PC-9 (cell line): ENCODE measurements around the gene CRISPLD2. TPM values are rescaled to one million over a fixed set of nuclear protein-coding genes. Genes with fewer than 3 reads are reported as not detected.

Source experiments
- BruUV-seq: library from RNA; stranded (reverse); fragments of 400-500 nt; replicated peaks from 2 replicates; lab custom pipeline; 2021; lab: Mats Ljungman, UMichigan
- CTCF ChIA-PET: fragments of 300-600 bp; sonication (Branson Sonifier 250); formaldehyde crosslinking; loops from one replicate; lab custom pipeline; 2022; ENCODE audit warnings: antibody characterized with exemption; lab: Charles Lee
- POLR2A ChIA-PET: fragments of 300-600 bp; sonication (Branson Sonifier 250); formaldehyde crosslinking; loops from one replicate; lab custom pipeline; 2022; ENCODE audit warnings: antibody characterized with exemption; ENCODE audit not compliant: unreplicated experiment; lab: Charles Lee
- DNase-seq, 2 experiments: peaks; one replicate each; pipeline versions ENCODE4 v3.0.0 to v3.0.0-alpha.2; 2015 to 2022; ENCODE audit warnings: mixed read lengths in 1 of 2
- H2AFZ ChIP-seq: fragments of 200-600 bp; sonication (generic); 2 replicates; pipeline ENCODE4 v1.8.1; 2017; ENCODE audit warnings: antibody characterized with exemption
- H3F3A ChIP-seq: fragments of 200-600 bp; sonication (generic); 2 replicates; pipeline ENCODE4 v1.8.1; 2017; ENCODE audit warnings: antibody characterized with exemption, mild to moderate bottlenecking, low read depth; ENCODE audit not compliant: insufficient read depth
- H3K27ac ChIP-seq: fragments of 200-600 bp; sonication (generic); 2 replicates; pipeline ENCODE4 v1.6.1; 2016; ENCODE audit warnings: mixed run types
- H3K27me3 ChIP-seq: fragments of 200-600 bp; sonication (generic); 2 replicates; pipeline ENCODE4 v1.6.1; 2016; ENCODE audit warnings: low read depth, mixed run types; ENCODE audit not compliant: insufficient read depth
- H3K36me3 ChIP-seq: fragments of 200-600 bp; sonication (generic); 2 replicates; pipeline ENCODE4 v1.6.1; 2016; ENCODE audit warnings: low read depth, mixed run types
- H3K4me1 ChIP-seq: fragments of 200-600 bp; sonication (generic); replicated peaks from 2 replicates; pipeline ENCODE4 v1.6.1; 2016; ENCODE audit warnings: mixed run types; ENCODE audit not compliant: insufficient read depth
- H3K4me2 ChIP-seq: fragments of 200-600 bp; sonication (generic); 2 replicates; pipeline ENCODE4 v1.6.1; 2017; ENCODE audit warnings: mixed run types
- H3K4me3 ChIP-seq: fragments of 200-600 bp; sonication (generic); 2 replicates; pipeline ENCODE4 v1.6.1; 2016; ENCODE audit warnings: mixed run types
- H3K79me2 ChIP-seq: fragments of 200-600 bp; sonication (generic); 2 replicates; pipeline ENCODE4 v1.6.1; 2017; ENCODE audit warnings: low read depth, mixed run types
- H3K9me2 ChIP-seq: fragments of 200-600 bp; sonication (generic); 2 replicates; pipeline ENCODE4 v1.8.1; 2017; ENCODE audit warnings: mild to moderate bottlenecking; ENCODE audit not compliant: insufficient read depth
- H3K9me3 ChIP-seq: fragments of 200-600 bp; sonication (generic); 2 replicates; pipeline ENCODE4 v1.8.1; 2016; ENCODE audit warnings: low read depth; ENCODE audit not compliant: insufficient read depth
- H4K20me1 ChIP-seq: fragments of 200-600 bp; sonication (generic); 2 replicates; pipeline ENCODE4 v1.8.1; 2017; ENCODE audit not compliant: insufficient read depth
- CTCF ChIP-seq: fragments of 200-600 bp; sonication (generic); conservative IDR thresholded peaks from 2 replicates; pipeline ENCODE4 v1.6.1; 2017; ENCODE audit warnings: mixed run types, antibody characterized with exemption, mild to moderate bottlenecking, moderate library complexity
- EZH2 ChIP-seq: fragments of 200-600 bp; sonication (generic); IDR thresholded peaks from 2 replicates; pipeline ENCODE4 v1.8.0; 2017; ENCODE audit warnings: antibody characterized with exemption, low read depth
- intact Hi-C: fragments of 100-400 bp; cut with micrococcal nuclease; formaldehyde crosslinking; loops from one replicate; pipeline ENCODE4 v1.10.0; 2022; ENCODE audit not compliant: unreplicated experiment
- total RNA-seq: library from RNA; stranded (reverse); gene quantifications from 2 replicates; pipeline ENCODE4 v1.2.3, GENCODE V29; 2021

Gene CRISPLD2
- total RNA-seq, 1 experiment from 2014 or later = 18.6 TPM

GRCh38 chr16:84843149-84844048 is 23.6 kb downstream of the CRISPLD2 start:
- no peak overlapping the region for H3K4me3 ChIP-seq
- BruUV-seq = TSS peak; percentile 61
- H2AFZ ChIP-seq = no peak overlapping the region
- H3K27me3 ChIP-seq = no peaks in the 10 kb centered on the region
- TF ChIP-seq EZH2 (no peak), CTCF (no peak)
- no peak overlapping the region for H3K27ac ChIP-seq
- H3K4me1 ChIP-seq = peaks cover 45% of the 10 kb centered on the region
- H3K79me2 ChIP-seq = no peaks in the 10 kb centered on the region
- H3K9me2 ChIP-seq = no peaks in the 10 kb centered on the region
- ChIA-PET CTCF (interaction anchor here (0.6 kb wide), 1 partner anchor 707 kb away, joined by 3 read pairs; no protein-coding TSS in a partner anchor), POLR2A (no interaction called here)
- DNase-seq = no peak
- H3K9me3 ChIP-seq = no peaks in the 10 kb centered on the region
- no peaks in the 10 kb centered on the region for H3K36me3 ChIP-seq
- intact Hi-C loops = loop anchor here (2.0 kb wide), 1 partner anchor 37 kb away; no protein-coding TSS in a partner anchor
- H4K20me1 ChIP-seq = no peaks in the 10 kb centered on the region
- H3F3A ChIP-seq = peaks cover 34% of the 10 kb centered on the region
- H3K4me2 ChIP-seq = no peak overlapping the region

- Histone ChIP-seq H3K4me1 (peaks cover 41% of the 10 kb centered on the region), H2AFZ (no peak overlapping the region), H3K9me3 (no peaks in the 10 kb centered on the region), H3K79me2 (no peaks in the 10 kb centered on the region), H3K4me3 (no peak overlapping the region), H3K27me3 (no peaks in the 10 kb centered on the region), H3K9me2 (no peaks in the 10 kb centered on the region), H3F3A (peaks cover 28% of the 10 kb centered on the region), H3K36me3 (no peaks in the 10 kb centered on the region), H4K20me1 (no peaks in the 10 kb centered on the region), H3K4me2 (no peak overlapping the region), H3K27ac (no peak overlapping the region)
- no peak for DNase-seq
- TF ChIP-seq EZH2 (no peak), CTCF (no peak)
- CTCF ChIA-PET = no interaction called here
- POLR2A ChIA-PET = no interaction called here
- no TSS peak for BruUV-seq
- intact Hi-C loops = no loop called here
Measured at GRCh38 chr16:84844049-84844350, 24.2 kb downstream of the CRISPLD2 start.

- Histone ChIP-seq H3K27me3 (no peaks in the 10 kb centered on the region), H3K4me1 (peaks cover 33% of the 10 kb centered on the region), H3F3A (peaks cover 23% of the 10 kb centered on the region), H3K27ac (no peak overlapping the region), H3K4me3 (no peak overlapping the region), H3K9me2 (no peaks in the 10 kb centered on the region), H3K9me3 (no peaks in the 10 kb centered on the region), H4K20me1 (no peaks in the 10 kb centered on the region), H3K79me2 (no peaks in the 10 kb centered on the region), H3K4me2 (no peak overlapping the region), H3K36me3 (no peaks in the 10 kb centered on the region), H2AFZ (no peak overlapping the region)
- CTCF ChIA-PET = no interaction called here
- POLR2A ChIA-PET = no interaction called here
- no peak for DNase-seq
- TF ChIP-seq CTCF (no peak), EZH2 (no peak)
- intact Hi-C loops = no loop called here
- no TSS peak for BruUV-seq
Measured at GRCh38 chr16:84844559-84845495, 25.0 kb downstream of the CRISPLD2 start.
